HepG2 (cell line): ENCODE results near the gene PSMC3IP. TPM values are rescaled to one million over a fixed set of nuclear protein-coding genes. Genes with fewer than 3 reads are reported as not detected.

Source experiments
- FUBP1 ChIP-seq: sonication (generic); formaldehyde crosslinking; IDR thresholded peaks from 2 replicates; pipeline ENCODE4 v1.5.1; 2020; ENCODE audit warnings: missing genetic modification reagents, mild to moderate bottlenecking, borderline replicate concordance
- GLI4 ChIP-seq: sonication (generic); formaldehyde crosslinking; IDR thresholded peaks from 2 replicates; pipeline ENCODE4 v1.5.1; 2020; ENCODE audit warnings: missing genetic modification reagents, mild to moderate bottlenecking, moderate library complexity, borderline replicate concordance
- HDAC1 ChIP-seq: sonication (generic); formaldehyde crosslinking; IDR thresholded peaks from 2 replicates; pipeline ENCODE4 v1.5.1; 2020; ENCODE audit warnings: mild to moderate bottlenecking, missing genetic modification reagents
- JUND ChIP-seq: sonication (generic); formaldehyde crosslinking; IDR thresholded peaks from 2 replicates; pipeline ENCODE4 v1.8.0; 2022; ENCODE audit warnings: mild to moderate bottlenecking, missing genetic modification reagents
- KDM5A ChIP-seq: fragments of 200-600 bp; sonication (generic); IDR thresholded peaks from 2 replicates; pipeline ENCODE4 v1.7.0; 2018; ENCODE audit warnings: antibody characterized with exemption, mild to moderate bottlenecking, low read length, borderline replicate concordance
- MXI1 ChIP-seq: IDR thresholded peaks from 3 replicates; pipeline ENCODE4 v1.6.1; 2012; ENCODE audit warnings: low read depth, low read length, inconsistent platforms, borderline replicate concordance
- NR2F1 ChIP-seq, 2 experiments: fragments of 450-650 bp in 1 of 2; formaldehyde crosslinking in 1 of 2; IDR thresholded peaks; 2 replicates each; pipeline versions ENCODE4 v1.5.0 to v1.6.1; 2016 to 2020; ENCODE audit warnings: mild to moderate bottlenecking in 1 of 2, missing compliant biosample characterization in 1 of 2, missing genetic modification reagents in 1 of 2, moderate library complexity in 1 of 2
- PRDM4 ChIP-seq: sonication (generic); formaldehyde crosslinking; IDR thresholded peaks from 2 replicates; pipeline ENCODE4 v1.9.0; 2021; ENCODE audit warnings: missing genetic modification reagents, borderline replicate concordance
- SIN3A ChIP-seq: IDR thresholded peaks from 2 replicates; pipeline ENCODE4 v1.6.1; 2011; ENCODE audit warnings: low read depth, mild to moderate bottlenecking, control low read depth, low read length, borderline replicate concordance
- SOX5 ChIP-seq: IDR thresholded peaks from 2 replicates; pipeline ENCODE4 v1.6.1; 2016; ENCODE audit warnings: borderline replicate concordance
- SP5 ChIP-seq: IDR thresholded peaks from 2 replicates; pipeline ENCODE4 v1.6.1; 2016; ENCODE audit warnings: low read depth, borderline replicate concordance
- TBL1XR1 ChIP-seq: fragments of 150-350 bp; IDR thresholded peaks from 2 replicates; pipeline ENCODE4 v1.6.1; 2014; ENCODE audit warnings: borderline replicate concordance, low read length; ENCODE audit not compliant: partially characterized antibody
- TBP ChIP-seq: sonication (generic); formaldehyde crosslinking; IDR thresholded peaks from 2 replicates; pipeline ENCODE4 v1.5.0; 2020; ENCODE audit warnings: missing genetic modification reagents
- TEAD2 ChIP-seq: sonication (generic); formaldehyde crosslinking; IDR thresholded peaks from 2 replicates; pipeline ENCODE4 v1.9.0; 2021; ENCODE audit warnings: missing genetic modification reagents
- ZFP36L1 ChIP-seq: sonication (generic); formaldehyde crosslinking; IDR thresholded peaks from 2 replicates; pipeline ENCODE4 v1.8.0; 2022; ENCODE audit warnings: mild to moderate bottlenecking, missing genetic modification reagents, moderate library complexity
- ZNF235 ChIP-seq: sonication (generic); formaldehyde crosslinking; IDR thresholded peaks from 2 replicates; pipeline ENCODE4 v1.8.1; 2023; ENCODE audit warnings: mild to moderate bottlenecking, missing genetic modification reagents, borderline replicate concordance
- ZNF512 ChIP-seq: sonication (generic); formaldehyde crosslinking; IDR thresholded peaks from 2 replicates; pipeline ENCODE4 v1.4.0; 2020; ENCODE audit warnings: mild to moderate bottlenecking, missing genetic modification reagents
- ZNF598 ChIP-seq: sonication (generic); formaldehyde crosslinking; IDR thresholded peaks from 2 replicates; pipeline ENCODE4 v1.5.1; 2020; ENCODE audit warnings: mild to moderate bottlenecking, missing genetic modification reagents, borderline replicate concordance
- ZNF746 ChIP-seq: sonication (generic); formaldehyde crosslinking; IDR thresholded peaks from 2 replicates; pipeline ENCODE4 v1.8.0; 2022; ENCODE audit warnings: mild to moderate bottlenecking, missing genetic modification reagents
- ZNF75D ChIP-seq: sonication (generic); formaldehyde crosslinking; IDR thresholded peaks from 2 replicates; pipeline ENCODE4 v1.8.1; 2023; ENCODE audit warnings: missing genetic modification reagents, mild to moderate bottlenecking, borderline replicate concordance
- ZNF772 ChIP-seq: sonication (generic); formaldehyde crosslinking; IDR thresholded peaks from 2 replicates; pipeline ENCODE4 v1.5.0; 2020; ENCODE audit warnings: mild to moderate bottlenecking, missing genetic modification reagents
- ZNF839 ChIP-seq: sonication (generic); formaldehyde crosslinking; IDR thresholded peaks from 2 replicates; pipeline ENCODE4 v1.4.0; 2020; ENCODE audit warnings: missing genetic modification reagents, mild to moderate bottlenecking, borderline replicate concordance
- polyA plus RNA-seq, 8 experiments: library from polyadenylated mRNA; depleted of rRNA in 3 of 8; stranded (reverse) in 7 of 8; unstranded in 1 of 8; fragments of >200 nt; fragmentation: Illumina TruSeq in 4 of 8; extraction: Trizol in 4 of 8; gene quantifications; 2 replicates each; pipeline versions ENCODE4 v1.2.1 to v1.2.3, GENCODE V29; 2011 to 2016; ENCODE audit warnings: low read depth in 4 of 8, missing spikeins in 1 of 8, mixed read lengths in 1 of 8; ENCODE audit not compliant: insufficient read depth in 1 of 8
- total RNA-seq, 5 experiments: library from RNA; depleted of rRNA; stranded (reverse); fragments of >200 nt; fragmentation: Illumina TruSeq; extraction: Trizol; gene quantifications; 2 replicates each; pipeline ENCODE4 v1.2.3, GENCODE V29; 2016; ENCODE audit warnings: low read depth in 1 of 5

PSMC3IP gene
- total and polyA plus RNA-seq, 2 of the 13 experiments (the other 11 are each of a cell fraction or from before 2014, with no cell fraction given), result 6.5 to 22.4 TPM

- TF ChIP-seq PRDM4 (CRISPR knock-in tag) (no peak), ZNF839 (no peak), MXI1 (no peak), SIN3A (no peak), TBL1XR1 (no peak), ZNF235 (CRISPR knock-in tag) (no peak), ZNF598 (no peak; the same call in 1 of the 2 replicates), SP5 (CRISPR knock-in tag) (no peak), ZNF772 (CRISPR knock-in tag) (no peak), NR2F1 (CRISPR knock-in tag; IDR thresholded peaks at IDR 0.05) (no peak), GLI4 (CRISPR knock-in tag) (0 out of 2 replicates have a peak, but pooled peaks have one; percentile 15), ZNF746 (CRISPR knock-in tag) (no peak; the same call in 1 of the 2 replicates), FUBP1 (0 out of 2 replicates have a peak, but pooled peaks have one; percentile 76), ZNF512 (CRISPR knock-in tag) (no peak), ZNF75D (CRISPR knock-in tag) (no peak; the same call in 1 of the 2 replicates), KDM5A (peak; percentile 50; the same call in 1 of the 2 replicates), TEAD2 (no peak), SOX5 (CRISPR knock-in tag) (no peak), ZFP36L1 (CRISPR knock-in tag) (no peak; the same call in 1 of the 2 replicates), JUND (no peak), TBP (CRISPR knock-in tag) (no peak), HDAC1 (CRISPR knock-in tag) (no peak)
Observed at GRCh38 chr17:42608305-42609181, 31.0 kb upstream of the PSMC3IP start (continued).
